Upper lobe of left lung (tissue), 6 donors: ENCODE measurements around the gene WDTC1. TPM values are rescaled to one million over a fixed set of nuclear protein-coding genes. Genes with fewer than 3 reads are reported as not detected.

Source experiments
- ATAC-seq, 2 donors: fragments of 200-7000 bp; cut with Tn5 transposase; one replicate each; pipeline ENCODE4 v1.9.1; 2022; ENCODE audit warnings: mild to moderate bottlenecking in 2 of 2, moderate library complexity in 2 of 2; ENCODE audit not compliant: low FRiP score in 2 of 2
- DNase-seq, 2 donors: peaks; one replicate each; pipeline ENCODE4 v3.0.0-alpha.2; 2019 to 2020
- H3K27ac ChIP-seq, 4 donors: fragments of 200-600 bp; sonication (generic); one replicate each; pipeline ENCODE4 v1.5.1; 2016 to 2019
- H3K27me3 ChIP-seq, 4 donors: fragments of 200-600 bp; sonication (generic); one replicate each; pipeline ENCODE4 v1.5.1; 2017 to 2019
- H3K36me3 ChIP-seq, 4 donors: fragments of 200-600 bp; sonication (generic); one replicate each; pipeline ENCODE4 v1.5.1; 2016 to 2019
- H3K4me1 ChIP-seq, 4 donors: fragments of 200-600 bp; sonication (generic); one replicate each; pipeline ENCODE4 v1.5.1; 2018 to 2019
- H3K4me3 ChIP-seq, 4 donors: fragments of 200-600 bp; sonication (generic); one replicate each; pipeline ENCODE4 v1.5.1; 2017 to 2019; ENCODE audit warnings: mild to moderate bottlenecking in 2 of 4, moderate library complexity in 1 of 4
- H3K9me3 ChIP-seq, 4 donors: fragments of 200-600 bp; sonication (generic); one replicate each; pipeline ENCODE4 v1.5.1; 2018 to 2019
- EP300 ChIP-seq, 4 donors: sonication (generic); formaldehyde crosslinking; IDR thresholded peaks; one replicate each; pipeline ENCODE4 v1.5.1; 2017; ENCODE audit warnings: antibody characterized with exemption in 4 of 4, control low read depth in 2 of 4
- POLR2A ChIP-seq, 4 donors: fragments of 450-650 bp; IDR thresholded peaks; one replicate each; pipeline ENCODE4 v1.5.1; 2016 to 2017; ENCODE audit warnings: antibody characterized with exemption in 4 of 4, mild to moderate bottlenecking in 2 of 4
- POLR2AphosphoS5 ChIP-seq, 2 donors: sonication (generic); formaldehyde crosslinking; IDR thresholded peaks; one replicate each; pipeline ENCODE4 v1.5.1; 2017; ENCODE audit warnings: antibody characterized with exemption in 2 of 2
- whole genome bisulfite sequencing, 2 donors: methylation state at CpG; one replicate each; pipeline ENCODE4 v1.1.5; 2017 to 2018; 5-methylcytosine and 5-hydroxymethylcytosine counted together
- total RNA-seq, 6 donors: library from RNA; depleted of rRNA in 4 of 6; stranded (reverse); fragments of >200 nt in 4 of 6; gene quantifications; one replicate each; pipeline versions ENCODE4 v1.1.0 to v1.2.1, GENCODE V29; 2016 to 2021
- TF ChIP-seq, protein P1 (sequence below), 6 experiments: fragments of 450-650 bp in 4 of 6; fragments of 200-600 bp in 2 of 6; sonication (generic) in 2 of 6; IDR thresholded peaks; one replicate each; pipeline ENCODE4 v1.5.1; 2016 to 2019; ENCODE audit warnings: antibody characterized with exemption in 6 of 6
- donor health status: DM: no; HTN: no; CAD: no; lungs with moderate emphysema.
- donor health status: DM: no; HTN: yes; CAD: no; lungs with severe emphysema.

Gene WDTC1
- total RNA-seq, 6 donors from 2014 or later = 43.5 to 75.0 (median 51.8) TPM

DNA sequence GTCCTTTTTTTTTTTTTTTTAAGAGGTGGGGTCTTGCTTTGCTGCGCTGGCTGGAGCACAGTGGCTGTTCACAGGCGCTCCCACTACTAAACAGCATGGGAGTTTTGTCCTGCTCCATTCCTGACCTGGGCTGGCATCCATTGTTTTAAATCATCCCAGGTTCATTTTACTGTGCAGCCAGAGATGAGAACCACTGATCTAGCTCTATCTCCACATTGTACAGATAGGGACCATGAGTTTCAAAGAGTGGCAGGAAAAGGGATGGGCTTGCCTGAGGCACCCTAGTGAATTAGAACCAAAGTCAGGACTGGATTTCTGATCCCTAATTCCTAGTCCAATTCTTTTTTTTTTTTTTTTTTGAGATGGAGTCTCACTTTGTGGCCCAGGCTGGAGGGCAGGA, 80.3 kb downstream of the WDTC1 start:
- peaks cover 0 to 4% (median 0%) of the 10 kb centered on the region in 4 donors for H3K27me3 ChIP-seq
- TF ChIP-seq, protein P1, sequence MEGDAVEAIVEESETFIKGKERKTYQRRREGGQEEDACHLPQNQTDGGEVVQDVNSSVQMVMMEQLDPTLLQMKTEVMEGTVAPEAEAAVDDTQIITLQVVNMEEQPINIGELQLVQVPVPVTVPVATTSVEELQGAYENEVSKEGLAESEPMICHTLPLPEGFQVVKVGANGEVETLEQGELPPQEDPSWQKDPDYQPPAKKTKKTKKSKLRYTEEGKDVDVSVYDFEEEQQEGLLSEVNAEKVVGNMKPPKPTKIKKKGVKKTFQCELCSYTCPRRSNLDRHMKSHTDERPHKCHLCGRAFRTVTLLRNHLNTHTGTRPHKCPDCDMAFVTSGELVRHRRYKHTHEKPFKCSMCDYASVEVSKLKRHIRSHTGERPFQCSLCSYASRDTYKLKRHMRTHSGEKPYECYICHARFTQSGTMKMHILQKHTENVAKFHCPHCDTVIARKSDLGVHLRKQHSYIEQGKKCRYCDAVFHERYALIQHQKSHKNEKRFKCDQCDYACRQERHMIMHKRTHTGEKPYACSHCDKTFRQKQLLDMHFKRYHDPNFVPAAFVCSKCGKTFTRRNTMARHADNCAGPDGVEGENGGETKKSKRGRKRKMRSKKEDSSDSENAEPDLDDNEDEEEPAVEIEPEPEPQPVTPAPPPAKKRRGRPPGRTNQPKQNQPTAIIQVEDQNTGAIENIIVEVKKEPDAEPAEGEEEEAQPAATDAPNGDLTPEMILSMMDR (IDR thresholded peaks at IDR 0.05) = no peak
- TF ChIP-seq EP300 (IDR thresholded peaks at IDR 0.05) (no peak), POLR2A (IDR thresholded peaks at IDR 0.05) (no peak), POLR2AphosphoS5 (IDR thresholded peaks at IDR 0.05) (no peak)
- DNase-seq (no peak), ATAC-seq (no peak)
- H3K27ac ChIP-seq = no peak overlapping the region
- H3K9me3 ChIP-seq = no peaks in the 10 kb centered on the region
- H3K4me3 ChIP-seq = no peak overlapping the region
- no peaks in the 10 kb centered on the region for H3K4me1 ChIP-seq
- WGBS, 2 donors = 72 to 81% methylated on average over 2 of the region's 2 CpGs
- H3K36me3 ChIP-seq = peaks cover 0 to 9% (median 0%) of the 10 kb centered on the region in 4 donors

DNA sequence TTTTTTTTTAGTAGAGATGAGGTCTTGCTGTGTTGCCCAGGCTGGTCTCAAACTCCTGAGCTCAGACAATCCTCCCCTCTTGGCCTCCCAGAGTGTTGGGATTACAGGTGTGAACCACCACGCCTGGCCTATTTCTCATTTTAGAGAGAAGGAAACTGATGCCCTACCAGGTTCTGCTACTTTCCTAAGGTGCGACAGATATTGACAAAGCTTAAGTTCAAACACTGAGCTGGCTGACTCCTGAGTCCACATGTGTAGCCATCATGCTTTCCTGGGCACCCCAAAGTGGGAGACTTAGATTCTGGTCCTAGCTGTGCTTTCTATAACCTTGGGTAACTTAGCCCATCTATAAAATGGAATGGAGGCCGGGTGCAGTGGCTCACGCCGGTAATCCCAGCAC, 82.4 kb downstream of the WDTC1 start:
- Histone ChIP-seq H3K4me3 (no peak overlapping the region), H3K27ac (no peak overlapping the region), H3K9me3 (no peaks in the 10 kb centered on the region), H3K4me1 (peaks cover 0 to 8% (median 6%) of the 10 kb centered on the region in 4 donors), H3K27me3 (peaks cover 0 to 4% (median 0%) of the 10 kb centered on the region in 4 donors), H3K36me3 (no peaks in the 10 kb centered on the region)
- ATAC-seq = no peak
- TF ChIP-seq POLR2A (IDR thresholded peaks at IDR 0.05) (no peak), EP300 (IDR thresholded peaks at IDR 0.05) (no peak), POLR2AphosphoS5 (IDR thresholded peaks at IDR 0.05) (no peak)
- TF ChIP-seq, protein P1 (IDR thresholded peaks at IDR 0.05) = no peak
- WGBS, 2 donors = 77 to 85% methylated on average over 5 of the region's 5 CpGs
- DNase-seq = no peak

GRCh38 chr1:27318136-27318535, 83.7 kb downstream of the WDTC1 start:
- DNase-seq (no peak), ATAC-seq (no peak)
- Histone ChIP-seq H3K4me1 (peaks cover 4 to 12% (median 11%) of the 10 kb centered on the region in 4 donors), H3K9me3 (no peaks in the 10 kb centered on the region), H3K36me3 (no peaks in the 10 kb centered on the region), H3K27ac (no peak overlapping the region), H3K27me3 (peaks cover 0 to 4% (median 0%) of the 10 kb centered on the region in 4 donors), H3K4me3 (no peak overlapping the region)
- TF ChIP-seq POLR2AphosphoS5 (IDR thresholded peaks at IDR 0.05) (no peak), POLR2A (IDR thresholded peaks at IDR 0.05) (no peak), EP300 (IDR thresholded peaks at IDR 0.05) (no peak)
- TF ChIP-seq, protein P1 (IDR thresholded peaks at IDR 0.05) = no peak
- WGBS, 2 donors = 24 to 35% methylated on average over 4 of the region's 4 CpGs

- ATAC-seq = no peak
- Histone ChIP-seq H3K27ac (no peak overlapping the region), H3K4me1 (peaks cover 8 to 17% (median 16%) of the 10 kb centered on the region in 4 donors)
These were observed 84.2 kb downstream of the WDTC1 start for GRCh38 chr1:27318596-27318995.

DNA sequence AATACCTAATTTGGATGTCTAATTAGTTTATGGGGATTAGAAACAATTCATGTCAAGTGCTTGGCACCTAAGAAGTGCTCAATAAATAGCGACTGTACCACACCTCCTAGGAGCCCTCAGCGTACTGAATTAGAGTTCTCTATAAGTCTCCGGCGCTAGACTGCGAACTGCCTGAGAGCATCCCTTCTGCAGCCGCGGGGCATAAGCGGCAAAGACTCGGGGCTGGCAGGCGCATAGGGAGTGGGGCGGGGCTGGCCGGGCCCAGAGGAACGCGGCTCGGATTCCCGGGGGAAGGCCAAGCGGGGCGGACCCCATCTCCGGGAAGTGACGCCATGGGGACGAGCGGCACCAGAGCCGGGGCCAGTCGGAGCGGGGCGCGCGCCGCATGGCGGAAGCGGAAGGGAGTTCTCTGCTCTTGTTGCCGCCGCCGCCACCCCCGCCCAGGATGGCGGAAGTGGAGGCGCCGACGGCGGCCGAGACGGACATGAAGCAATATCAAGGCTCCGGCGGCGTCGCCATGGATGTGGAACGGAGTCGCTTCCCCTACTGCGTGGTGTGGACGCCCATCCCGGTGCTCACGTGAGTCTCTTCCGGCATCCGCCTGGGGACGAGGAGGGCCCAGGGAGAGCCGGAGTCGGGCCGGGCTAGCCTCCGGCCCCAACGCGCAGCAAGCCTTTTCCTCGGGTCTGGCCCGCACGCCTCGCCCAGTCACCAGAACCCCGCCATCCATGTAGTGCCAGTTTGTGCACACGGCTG, 87.6 kb downstream of the WDTC1 start, which contains the start of gene TMEM222:
Gene TMEM222, plus strand, starts transcription at position 351 of the 756 bp plus-strand sequence. Its CDS starts 35 bp downstream, at position 386.
- ATAC-seq (peak; percentile 99), DNase-seq (peak; percentile 98 to 100)
- Histone ChIP-seq H3K4me3 (peak within 1 kb of the TSS; percentile 63 to 92 (median 82)), H3K27me3 (peaks cover 0 to 4% (median 0%) of the 10 kb centered on the region in 4 donors), H3K27ac (peak within 1 kb of the TSS; percentile 89 to 95 (median 92)), H3K9me3 (no peaks in the 10 kb centered on the region), H3K4me1 (peaks cover 9 to 37% (median 26%) of the 10 kb centered on the region in 4 donors), H3K36me3 (peaks cover 0 to 20% (median 16%) of the 10 kb centered on the region in 4 donors)
- 0 to 1% methylated on average over 4 to 60 of the region's 67 CpGs for WGBS, 2 donors
- TF ChIP-seq POLR2AphosphoS5 (IDR thresholded peaks at IDR 0.05) (peak; percentile 92 to 97), POLR2A (IDR thresholded peaks at IDR 0.05) (peak in 3 of 4 donors; percentile 79 to 81 (median 79)), EP300 (IDR thresholded peaks at IDR 0.05) (peak in 2 of 4 donors; percentile 56 to 82)
- TF ChIP-seq, protein P1 (IDR thresholded peaks at IDR 0.05) = peak in 4 of 6 experiments; percentile 63 to 80 (median 71)

More at GRCh38 chr1:27318596-27318995, 84.2 kb downstream of the WDTC1 start:
- no peaks in the 10 kb centered on the region for H3K36me3 ChIP-seq
- WGBS, 2 donors = 47 to 78% methylated on average over 1 of the region's 1 CpG
- no peaks in the 10 kb centered on the region for H3K9me3 ChIP-seq
- peaks cover 0 to 4% (median 0%) of the 10 kb centered on the region in 4 donors for H3K27me3 ChIP-seq
- DNase-seq = no peak
- TF ChIP-seq POLR2AphosphoS5 (IDR thresholded peaks at IDR 0.05) = no peak
- H3K4me3 ChIP-seq = no peak overlapping the region
